ENCODE results near the gene MRPL1.

The MRPL1 gene

GRCh38 chr4:77893451-77893850 is 30.8 kb downstream of the MRPL1 start:
- DNase-seq: no peak
- H3K27ac ChIP-seq: no peak overlapping the region
- TF ChIP-seq CTCF (IDR thresholded peaks at IDR 0.05; ENCODE audit: low read depth, low read length, missing control alignments): no peak
- no peaks in the 10 kb centered on the region for H3K36me3 ChIP-seq (replicated peaks)
- no peak overlapping the region for H3K4me3 ChIP-seq (ENCODE audit: low read depth, low read length)
- in situ Hi-C loops (cut with HindIII; ENCODE audit: low pct_ligation_motif_present, low sequenced_read_pairs): no loop called here
- H3K27me3 ChIP-seq (replicated peaks): no peaks in the 10 kb centered on the region

GRCh38 chr4:77899607-77900006 is 37.0 kb downstream of the MRPL1 start:
- Histone ChIP-seq H3K27me3 (replicated peaks) (no peaks in the 10 kb centered on the region), H3K4me3 (ENCODE audit: low read depth, low read length) (no peak overlapping the region), H3K36me3 (replicated peaks) (no peaks in the 10 kb centered on the region), H3K27ac (no peak overlapping the region)
- in situ Hi-C loops (cut with HindIII; ENCODE audit: low pct_ligation_motif_present, low sequenced_read_pairs): no loop called here
- TF ChIP-seq CTCF (IDR thresholded peaks at IDR 0.05; ENCODE audit: low read depth, low read length, missing control alignments): no peak
- DNase-seq: no peak

GRCh38 chr4:77903186-77903585 is 40.6 kb downstream of the MRPL1 start:
- H3K27ac ChIP-seq: no peak overlapping the region
- TF ChIP-seq CTCF (IDR thresholded peaks at IDR 0.05; ENCODE audit: low read depth, low read length, missing control alignments): no peak
- H3K4me3 ChIP-seq (ENCODE audit: low read depth, low read length): no peak overlapping the region
- no peaks in the 10 kb centered on the region for H3K27me3 ChIP-seq (replicated peaks)
- no peaks in the 10 kb centered on the region for H3K36me3 ChIP-seq (replicated peaks)
- in situ Hi-C loops (cut with HindIII; ENCODE audit: low pct_ligation_motif_present, low sequenced_read_pairs): no loop called here
- DNase-seq: no peak

GRCh38 chr4:77905651-77906263 is 43.1 kb downstream of the MRPL1 start:
- Histone ChIP-seq H3K27me3 (replicated peaks) (no peaks in the 10 kb centered on the region), H3K27ac (no peak overlapping the region), H3K36me3 (replicated peaks) (no peaks in the 10 kb centered on the region), H3K4me3 (ENCODE audit: low read depth, low read length) (no peak overlapping the region)
- no peak for DNase-seq
- TF ChIP-seq CTCF (IDR thresholded peaks at IDR 0.05; ENCODE audit: low read depth, low read length, missing control alignments): no peak
- in situ Hi-C loops (cut with HindIII; ENCODE audit: low pct_ligation_motif_present, low sequenced_read_pairs): no loop called here

GRCh38 chr4:77910676-77911075 is 48.0 kb downstream of the MRPL1 start:
- no peaks in the 10 kb centered on the region for H3K36me3 ChIP-seq (replicated peaks)
- in situ Hi-C loops (cut with HindIII; ENCODE audit: low pct_ligation_motif_present, low sequenced_read_pairs): no loop called here
- no peak overlapping the region for H3K4me3 ChIP-seq (ENCODE audit: low read depth, low read length)
- TF ChIP-seq CTCF (IDR thresholded peaks at IDR 0.05; ENCODE audit: low read depth, low read length, missing control alignments): no peak
- no peak for DNase-seq
- H3K27me3 ChIP-seq (replicated peaks): no peaks in the 10 kb centered on the region
- H3K27ac ChIP-seq: no peak overlapping the region

GRCh38 chr4:77911091-77911490 is 48.5 kb downstream of the MRPL1 start:
- Histone ChIP-seq H3K27me3 (replicated peaks) (no peaks in the 10 kb centered on the region), H3K4me3 (ENCODE audit: low read depth, low read length) (no peak overlapping the region), H3K27ac (no peak overlapping the region), H3K36me3 (replicated peaks) (no peaks in the 10 kb centered on the region)
- no peak for DNase-seq
- TF ChIP-seq CTCF (IDR thresholded peaks at IDR 0.05; ENCODE audit: low read depth, low read length, missing control alignments): no peak
- in situ Hi-C loops (cut with HindIII; ENCODE audit: low pct_ligation_motif_present, low sequenced_read_pairs): no loop called here
